RKO (cell line): ENCODE data around the gene MAST3.

Source experiments
- DNase-seq: peaks from one replicate; pipeline ENCODE4 v3.0.0-alpha.2; 2016; ENCODE audit warnings: low spot score

MAST3 gene

GRCh38 chr19:18113827-18114226, 16.2 kb downstream of the MAST3 start:
- DNase-seq: no peak

- no peak for DNase-seq
Observed at GRCh38 chr19:18114483-18114882, 16.9 kb downstream of the MAST3 start.

GRCh38 chr19:18117364-18117691, 19.8 kb downstream of the MAST3 start:
- no peak for DNase-seq

GRCh38 chr19:18117692-18118378, 20.3 kb downstream of the MAST3 start:
- DNase-seq: peak; percentile 86

- no peak for DNase-seq
Observed at GRCh38 chr19:18118420-18119012, 20.9 kb downstream of the MAST3 start.

GRCh38 chr19:18119013-18119716, 21.6 kb downstream of the MAST3 start:
- no peak for DNase-seq

GRCh38 chr19:18119717-18120105, 22.1 kb downstream of the MAST3 start:
- no peak for DNase-seq

GRCh38 chr19:18120127-18120526, 22.5 kb downstream of the MAST3 start:
- no peak for DNase-seq

- no peak for DNase-seq
Observed at GRCh38 chr19:18121166-18121565, 23.6 kb downstream of the MAST3 start.

GRCh38 chr19:18122424-18122823, 24.8 kb downstream of the MAST3 start:
- no peak for DNase-seq

GRCh38 chr19:18122860-18123795, 25.6 kb downstream of the MAST3 start:
- DNase-seq: no peak

GRCh38 chr19:18123819-18124218, 26.2 kb downstream of the MAST3 start:
- DNase-seq: no peak

GRCh38 chr19:18126097-18126496, 28.5 kb downstream of the MAST3 start:
- DNase-seq: no peak

GRCh38 chr19:18128044-18128443, 30.5 kb downstream of the MAST3 start:
- DNase-seq: peak; percentile 58

GRCh38 chr19:18128805-18129204, 31.2 kb downstream of the MAST3 start:
- DNase-seq: no peak

- no peak for DNase-seq
Observed at GRCh38 chr19:18130523-18131242, 33.1 kb downstream of the MAST3 start.

GRCh38 chr19:18131841-18132596, 34.4 kb downstream of the MAST3 start:
- no peak for DNase-seq

GRCh38 chr19:18135712-18136584, 38.4 kb downstream of the MAST3 start:
- DNase-seq: no peak

- no peak for DNase-seq
Observed at GRCh38 chr19:18137242-18137641, 39.7 kb downstream of the MAST3 start.
